Measurements from ENCODE around the gene METRN.
"Not testable (repeated sequence)": the region's sequence is repeated elsewhere in the genome, so short reads cannot be mapped to it uniquely, and the experiment has no call there.

METRN gene

DNA sequence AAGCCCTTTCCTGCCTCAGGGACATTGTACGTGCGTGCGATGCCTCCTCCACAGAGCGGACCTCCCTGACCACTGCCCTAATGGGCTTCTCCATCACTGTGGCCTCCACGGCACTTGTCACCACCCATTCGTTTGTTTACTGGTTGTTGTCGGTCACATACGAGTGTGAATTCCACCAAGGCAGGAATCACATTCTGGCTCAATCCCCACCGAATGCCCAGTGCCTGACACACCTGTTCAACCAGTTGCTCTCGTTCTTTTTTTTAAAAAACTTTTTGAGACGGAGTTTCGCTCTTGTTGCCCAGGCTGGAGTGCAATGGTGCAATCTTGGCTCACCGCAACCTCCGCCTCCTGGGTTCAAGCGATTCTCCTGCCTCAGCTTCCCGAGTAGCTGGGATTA lies 23.7 kb upstream of the METRN start:
- not testable (repeated sequence) for DNase-seq (ENCODE audit: low read depth)

DNA sequence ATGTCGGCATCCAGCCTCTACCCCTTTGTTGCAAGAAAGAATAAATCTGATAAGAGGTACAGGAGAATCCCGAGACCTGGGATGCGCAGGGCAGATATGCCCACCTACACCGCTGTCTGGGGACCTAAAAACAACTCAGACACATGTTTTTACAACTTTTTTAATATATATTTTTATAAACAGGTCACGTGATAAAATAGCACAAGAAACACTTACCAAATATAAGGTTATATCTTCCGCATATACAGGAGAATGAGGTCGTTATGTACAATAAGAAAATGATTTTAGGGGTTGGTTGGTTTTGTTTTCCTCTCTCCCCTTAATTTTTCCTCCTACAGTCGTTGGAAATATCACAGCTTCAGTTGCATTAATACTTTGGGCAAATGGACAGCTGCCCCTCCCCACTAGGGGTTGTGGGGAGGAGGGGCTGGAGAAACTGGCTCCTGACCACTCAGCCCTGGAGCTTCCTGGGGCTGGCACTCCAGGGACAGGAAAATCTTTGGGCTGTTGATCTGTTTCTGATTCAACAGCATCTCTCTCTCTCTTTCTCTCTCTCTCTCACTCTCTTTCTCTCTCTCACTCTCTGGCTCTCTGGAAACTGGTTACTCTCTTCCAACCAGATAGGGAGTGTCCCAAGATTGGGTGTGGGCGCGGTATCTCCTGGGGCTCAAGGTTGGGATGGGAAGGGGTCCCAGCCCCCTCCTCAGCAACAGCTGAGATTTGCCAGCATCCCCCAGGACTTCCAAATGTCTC lies 22.4 kb upstream of the METRN start:
- DNase-seq (ENCODE audit: low read depth) = no peak

- no peak for DNase-seq (ENCODE audit: low read depth)
Observed at GRCh38 chr16:693364-693763, 21.6 kb upstream of the METRN start.

DNA sequence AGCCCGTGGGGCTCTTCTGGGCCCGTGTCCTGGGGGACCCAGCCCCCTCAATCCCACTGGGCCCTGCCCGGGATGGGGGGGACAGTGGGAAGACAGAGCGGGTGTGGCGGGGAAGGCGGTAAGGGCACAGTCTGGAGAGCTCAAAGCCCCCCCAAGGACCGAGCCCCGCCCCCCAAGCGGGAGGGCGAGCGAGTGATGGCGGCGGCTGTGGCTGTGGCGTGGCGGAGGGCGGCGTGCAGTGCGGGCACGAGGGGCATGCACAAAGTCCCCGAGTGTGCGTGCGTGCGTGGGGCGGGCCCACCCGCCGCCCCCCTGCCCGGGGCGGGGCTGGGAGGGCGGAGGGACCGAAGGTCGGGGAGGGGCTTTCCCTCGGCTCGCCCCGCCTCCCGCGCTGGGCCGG lies 21.2 kb upstream of the METRN start:
- DNase-seq (ENCODE audit: low read depth) = no peak

- DNase-seq (ENCODE audit: low read depth) = no peak
Observed at GRCh38 chr16:694187-694862, 20.6 kb upstream of the METRN start.

- DNase-seq (ENCODE audit: low read depth) = no peak
Observed at GRCh38 chr16:694863-695354, 20.0 kb upstream of the METRN start.

GRCh38 chr16:695355-696089 lies 19.4 kb upstream of the METRN start:
- peak; percentile 52 for DNase-seq (ENCODE audit: low read depth)

GRCh38 chr16:698911-699671 lies 15.8 kb upstream of the METRN start:
- DNase-seq (ENCODE audit: low read depth) = no peak

DNA sequence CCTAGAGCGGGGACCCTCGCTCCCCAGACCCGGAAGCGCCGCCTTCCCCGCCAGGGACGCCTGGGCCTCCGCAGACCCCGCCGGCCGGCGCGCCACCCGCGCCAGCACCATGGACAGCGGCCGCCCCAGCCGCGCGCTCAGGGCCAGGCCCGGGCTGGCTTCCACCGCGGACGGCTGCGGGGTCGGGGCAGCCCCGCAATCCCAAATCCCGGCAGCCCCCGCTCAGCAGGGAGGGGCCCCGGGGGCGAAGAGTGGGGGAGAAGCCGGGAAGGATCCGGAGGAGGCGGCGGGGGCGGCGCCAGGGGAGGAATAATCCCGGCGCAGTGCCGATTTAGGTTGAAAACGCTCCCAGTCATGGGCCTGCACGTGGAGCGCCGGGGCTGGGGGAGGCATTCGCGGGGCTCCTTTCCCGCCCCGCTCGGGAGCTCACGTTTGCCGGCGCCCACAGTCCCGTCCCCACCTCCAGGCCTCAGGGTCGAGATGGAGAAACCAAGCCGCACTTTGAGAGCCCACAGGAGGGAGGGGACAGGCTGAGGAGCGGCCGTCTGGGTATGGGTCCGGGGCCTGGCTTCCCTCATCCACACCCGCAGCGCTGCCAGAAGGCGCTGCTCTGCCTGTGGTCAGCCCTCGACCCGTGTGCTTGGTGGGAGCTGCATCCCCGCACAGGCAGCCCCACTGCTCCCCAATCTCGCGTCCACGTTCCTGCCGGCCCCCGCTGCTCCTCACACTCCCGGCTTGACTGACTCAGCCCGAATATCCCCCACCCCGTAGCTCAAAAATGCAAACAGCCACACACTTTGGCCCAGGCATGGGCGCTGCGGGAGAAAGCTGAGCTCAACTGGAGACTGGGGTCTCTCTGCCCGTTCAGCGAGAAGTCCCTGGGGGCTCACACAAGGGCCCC lies 14.0 kb upstream of the METRN start:
- no peak for DNase-seq (ENCODE audit: low read depth)

DNA sequence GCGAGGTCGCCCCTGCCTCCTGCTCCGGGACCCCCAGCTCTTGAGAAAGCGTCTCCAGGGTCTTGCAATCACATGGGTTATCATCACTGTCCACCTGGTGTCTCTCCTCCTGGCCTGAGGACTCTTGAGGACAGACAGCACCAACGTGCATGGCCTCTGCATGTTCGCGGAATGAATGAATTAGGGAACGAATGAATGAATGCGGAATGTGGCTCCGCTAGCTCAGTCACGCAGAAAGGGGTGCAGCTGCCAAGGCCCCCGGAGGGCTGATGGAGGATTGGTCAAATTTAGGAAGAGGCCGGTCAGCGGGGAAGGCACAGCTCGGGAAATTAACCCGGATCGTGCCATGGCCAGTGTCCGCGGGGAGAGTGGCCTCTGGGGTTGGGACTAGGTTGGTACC lies 12.6 kb upstream of the METRN start:
- DNase-seq (ENCODE audit: low read depth) = no peak

DNA sequence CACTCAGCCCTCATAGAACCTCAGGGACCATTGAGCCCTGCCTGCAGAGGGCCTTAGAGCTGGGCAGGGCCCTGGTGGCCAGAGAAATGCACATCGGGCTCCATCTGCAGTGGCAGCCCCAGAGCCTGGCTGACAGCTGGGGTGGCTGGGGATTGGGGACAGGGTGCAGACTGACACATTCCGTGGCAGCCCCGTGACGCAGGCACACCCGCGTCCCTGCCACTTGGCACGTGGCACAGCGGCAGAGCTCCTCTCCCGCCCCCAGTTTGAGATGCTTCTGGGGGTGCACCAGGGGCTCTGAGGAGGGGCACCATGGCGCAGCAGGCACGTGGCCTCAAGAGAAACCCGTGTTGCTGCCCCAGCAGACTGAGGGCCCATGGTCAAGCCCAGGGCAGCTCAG lies 11.5 kb upstream of the METRN start:
- DNase-seq (ENCODE audit: low read depth) = no peak

- no peak for DNase-seq (ENCODE audit: low read depth)
Observed at GRCh38 chr16:704047-704446, 10.9 kb upstream of the METRN start.

- no peak for DNase-seq (ENCODE audit: low read depth)
Observed at GRCh38 chr16:704552-705380, 10.2 kb upstream of the METRN start.

DNA sequence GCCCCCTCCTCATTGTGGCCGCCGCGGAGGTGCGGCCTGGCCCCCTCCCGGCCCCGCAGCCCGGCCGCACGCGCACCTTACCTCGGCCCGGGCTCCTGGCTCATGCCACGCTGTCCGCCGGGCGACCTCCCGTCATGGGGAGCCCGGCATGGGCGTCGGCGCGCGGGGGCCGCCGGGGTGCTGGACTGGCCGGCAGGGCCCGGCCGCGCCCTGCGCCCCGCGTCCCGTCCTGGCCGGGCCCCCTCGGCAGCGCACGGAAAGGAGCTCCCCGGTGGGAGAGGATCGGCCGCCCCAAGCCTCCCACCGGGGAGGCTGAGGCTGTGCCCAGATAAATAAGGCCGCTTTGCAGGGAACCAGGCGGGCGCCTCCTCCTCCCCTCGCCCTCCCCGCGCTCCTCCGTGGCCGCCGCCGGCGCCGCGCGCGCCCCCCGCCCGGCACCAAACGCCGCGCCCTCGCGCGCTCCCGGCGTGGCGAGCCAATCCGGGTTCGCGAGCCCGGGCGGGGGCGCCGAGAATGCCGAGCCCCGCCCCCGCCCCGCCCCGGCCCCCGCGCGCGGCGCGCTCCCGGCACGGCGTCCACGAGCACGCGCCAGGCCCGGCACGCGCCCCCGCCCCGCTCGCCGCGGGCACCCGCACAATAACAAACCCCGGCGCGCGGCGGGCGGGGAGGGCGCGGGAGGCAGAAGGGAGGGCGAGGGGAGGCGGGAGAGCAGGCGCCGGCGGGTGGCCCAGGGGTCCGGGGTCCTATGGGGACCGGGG lies 9.3 kb upstream of the METRN start, which contains the start of gene FBXL16:
Gene FBXL16, minus strand, starts transcription at position 371 of the 758 bp plus-strand sequence. CDS start 8,396 bp downstream, outside the sequence.
- DNase-seq (ENCODE audit: low read depth) = no peak

DNA sequence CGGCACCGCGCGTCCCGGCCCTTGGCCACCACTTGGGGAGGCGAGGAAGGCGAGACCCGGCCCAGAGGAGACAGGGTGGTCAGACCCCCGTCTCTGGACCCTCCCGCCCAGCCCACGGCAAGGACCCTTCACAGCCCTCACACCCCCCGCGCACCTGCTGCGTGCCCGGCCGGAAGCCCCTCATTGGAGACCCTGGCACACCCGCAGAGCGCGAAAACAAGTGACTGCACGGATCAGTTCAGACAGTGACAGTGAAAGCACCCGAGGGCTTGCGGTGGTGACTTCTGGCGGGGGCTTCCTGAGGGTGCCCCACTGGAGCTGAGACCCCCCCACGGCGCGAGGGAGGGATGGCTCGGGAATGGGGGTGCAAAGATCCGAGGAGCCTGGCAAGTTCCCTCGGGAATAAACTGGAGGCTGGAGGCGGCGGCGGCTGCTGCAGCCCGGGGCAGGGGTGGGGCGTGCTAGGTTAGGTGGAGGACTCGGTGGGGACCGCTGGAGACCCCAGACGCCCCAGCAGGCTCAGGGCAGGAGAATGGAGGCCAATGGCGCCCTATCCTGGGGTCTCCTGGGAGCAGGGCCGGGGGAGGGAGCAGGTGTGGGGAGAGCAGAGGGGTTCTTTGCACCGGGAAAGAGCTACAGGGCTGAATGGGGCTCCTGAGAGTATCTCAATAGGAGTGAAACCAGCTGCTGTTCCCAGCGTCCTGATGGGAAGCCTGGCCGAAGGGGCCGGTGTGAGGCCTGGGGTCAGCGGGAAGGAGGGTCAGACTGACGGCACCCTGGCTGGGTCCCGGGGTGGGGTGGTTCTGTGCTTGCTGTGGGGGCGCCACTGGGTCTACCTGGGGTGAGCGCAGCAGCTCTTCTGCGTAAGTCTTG lies 8.5 kb upstream of the METRN start:
- no peak for DNase-seq (ENCODE audit: low read depth)

- no peak for DNase-seq (ENCODE audit: low read depth)
Observed at GRCh38 chr16:707062-707538, 7.8 kb upstream of the METRN start.

DNA sequence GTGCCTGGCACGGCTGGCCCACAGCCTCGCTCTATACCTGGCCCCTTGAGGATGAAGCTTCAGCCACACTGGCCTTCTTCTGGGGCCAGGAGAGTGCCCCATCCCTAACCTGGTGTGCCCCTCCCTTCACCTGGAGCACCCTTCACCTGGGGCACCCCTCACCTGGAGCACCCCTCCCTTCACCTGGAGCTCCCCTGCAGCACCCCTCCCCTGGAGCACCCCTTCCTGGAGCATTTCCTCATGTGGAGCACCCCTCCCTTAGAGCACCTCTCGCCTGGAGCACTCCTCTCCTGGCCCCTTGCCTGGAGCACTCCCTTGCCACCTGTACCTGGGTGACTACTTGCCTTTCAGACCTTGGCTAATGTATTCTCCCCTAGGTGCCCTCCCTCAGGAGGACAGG lies 6.9 kb upstream of the METRN start:
- no peak for DNase-seq (ENCODE audit: low read depth)

DNA sequence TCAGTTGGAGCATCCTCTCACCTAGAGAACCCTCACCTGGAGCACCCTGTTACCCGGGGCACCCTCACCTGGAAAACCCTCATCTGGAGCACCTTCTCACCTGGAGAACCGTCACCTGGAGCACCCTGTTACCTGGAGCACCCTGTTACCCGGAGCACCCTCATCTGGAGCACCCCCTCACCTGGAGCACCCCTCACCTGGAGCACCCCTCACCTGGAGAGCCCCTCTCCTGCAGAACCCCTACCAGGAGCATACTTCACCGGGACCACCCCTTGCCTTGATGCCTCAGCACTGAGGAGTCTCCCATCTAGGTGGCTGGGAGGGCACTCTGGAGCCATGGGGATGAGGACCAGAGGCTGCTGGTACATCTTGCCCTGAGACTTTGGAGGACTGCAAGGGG lies 6.0 kb upstream of the METRN start:
- DNase-seq (ENCODE audit: low read depth) = no peak
